Measurements from ENCODE around the gene DDX39A. TPM values are rescaled to one million over a fixed set of nuclear protein-coding genes. Genes with fewer than 3 reads are reported as not detected.

Gene DDX39A
- total and polyA plus RNA-seq, 2 of the 8 experiments (the other 6 are each of a cell fraction or from before 2014, with no cell fraction given): 139 TPM

DNA sequence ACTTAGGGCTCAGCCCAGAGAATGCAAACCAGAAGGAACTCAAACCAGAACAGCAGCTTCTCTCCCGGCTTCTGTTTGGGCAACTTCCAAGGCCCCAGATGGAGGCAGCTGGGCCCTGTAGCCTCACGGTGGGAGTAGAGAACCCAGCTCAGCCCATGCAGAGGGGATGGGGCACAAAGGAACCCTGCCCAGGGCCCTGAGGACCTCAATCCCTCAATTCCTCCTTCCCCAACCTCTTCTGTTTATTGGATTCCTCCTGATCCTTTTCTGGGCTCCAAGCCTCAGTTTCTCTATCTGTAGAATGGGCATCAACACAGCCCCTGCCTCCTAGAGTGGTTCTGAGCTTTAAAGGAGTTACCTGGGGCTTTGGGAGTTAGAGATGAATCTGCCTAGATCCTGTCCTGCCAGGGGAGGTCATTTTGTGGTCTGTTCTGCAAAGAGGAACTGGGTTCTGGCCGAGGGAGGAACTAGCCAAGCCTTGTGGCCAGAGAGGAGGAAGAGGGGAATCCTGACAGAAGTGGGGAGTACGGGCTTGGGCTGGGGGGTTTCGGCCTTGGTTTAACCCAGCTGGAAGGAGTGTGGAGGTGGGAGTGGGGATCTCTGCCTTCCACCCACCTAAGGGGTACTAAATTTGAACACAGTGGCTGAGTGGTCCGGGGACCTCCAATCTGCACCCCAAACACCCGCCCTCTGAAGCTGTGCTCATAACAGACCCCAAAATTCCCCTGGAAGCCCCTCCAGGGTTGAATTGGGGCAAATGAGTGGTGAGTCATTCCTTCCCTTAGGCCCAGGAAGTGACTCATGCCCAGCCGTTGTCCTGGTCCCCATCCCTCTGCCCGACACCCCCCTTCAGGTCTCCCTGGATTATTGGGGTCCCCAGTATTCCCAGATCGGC lies 35.2 kb downstream of the DDX39A start (continued):
- TF ChIP-seq CHD7 (IDR thresholded peaks at IDR 0.05; ENCODE audit: insufficient replicate concordance, low read length): no peak
- no peak for TF ChIP-seq SIRT6 (IDR thresholded peaks at IDR 0.05; ENCODE audit: low read length)
- TF ChIP-seq SP2 (IDR thresholded peaks at IDR 0.05; ENCODE audit: low read length): no peak
- no peak for TF ChIP-seq RBBP5 (IDR thresholded peaks at IDR 0.05; ENCODE audit: borderline replicate concordance, low read depth, low read length)
- TF ChIP-seq EP300 (IDR thresholded peaks at IDR 0.05; ENCODE audit: borderline replicate concordance in 1 of 2, low read depth in 2 of 2, low read length in 2 of 2): no peak
- TF ChIP-seq KDM4A (IDR thresholded peaks at IDR 0.05; ENCODE audit: low read depth, low read length, severe bottlenecking): no peak

Measured in H1 (cell line).